Measurements from ENCODE around the gene AHCYL2. TPM values are rescaled to one million over a fixed set of nuclear protein-coding genes. Genes with fewer than 3 reads are reported as not detected.

Gene AHCYL2
- total RNA-seq, 1 donor from 2014 or later, result 10.7 TPM

DNA sequence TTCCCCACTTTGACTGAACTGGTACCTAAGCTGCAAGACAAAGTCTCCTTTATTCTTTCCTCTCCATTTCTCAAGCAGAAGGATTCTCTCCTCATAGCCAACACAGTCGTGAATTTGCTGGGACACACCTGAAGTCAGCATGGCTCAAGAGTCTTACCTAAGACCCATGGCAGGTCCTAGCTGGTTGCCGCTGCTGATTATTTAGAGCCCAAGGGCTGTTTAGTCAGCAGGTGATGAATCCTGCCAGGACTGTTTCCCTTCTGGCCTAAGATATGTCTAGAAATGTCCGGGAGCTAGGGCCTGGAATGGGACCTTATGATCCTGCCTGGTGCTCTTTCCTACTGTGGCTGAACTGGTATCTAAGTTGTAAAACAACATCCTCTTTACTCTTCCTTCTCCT, 82.8 kb downstream of the AHCYL2 start:
- Mint-ChIP-seq H3K36me3 (ENCODE audit: low read depth) (peaks cover 3% of the 10 kb centered on the region), H3K27ac (no peak overlapping the region), H3K4me3 (no peak overlapping the region), H3K4me1 (no peaks in the 10 kb centered on the region), H3K9me3 (peaks cover 14% of the 10 kb centered on the region), H3K27me3 (no peaks in the 10 kb centered on the region)
- no peak for DNase-seq
- intact Hi-C loops (cut with micrococcal nuclease), result no loop called here

DNA sequence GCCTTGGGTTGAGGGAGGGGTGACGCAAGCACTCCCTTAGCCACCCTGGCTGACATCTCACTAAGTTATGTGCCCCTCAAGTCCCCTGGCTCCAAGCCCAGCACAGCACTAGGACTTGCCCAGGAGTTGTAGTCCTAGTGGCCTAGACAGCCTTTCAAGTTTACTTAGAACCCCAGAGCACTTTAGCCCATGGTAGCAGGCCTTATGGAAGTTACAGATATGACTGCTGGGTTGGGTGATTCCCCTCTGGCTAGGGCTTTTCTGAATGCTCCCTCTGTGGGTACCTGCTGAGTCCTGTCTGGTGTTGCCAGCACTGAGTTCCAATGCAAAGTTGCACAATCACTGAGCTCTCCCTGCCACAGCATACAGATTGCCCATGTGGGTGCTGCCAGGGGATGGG, 83.2 kb downstream of the AHCYL2 start:
- Mint-ChIP-seq H3K27ac (no peak overlapping the region), H3K4me1 (no peaks in the 10 kb centered on the region), H3K4me3 (no peak overlapping the region), H3K9me3 (peaks cover 14% of the 10 kb centered on the region), H3K27me3 (no peaks in the 10 kb centered on the region), H3K36me3 (ENCODE audit: low read depth) (peaks cover 3% of the 10 kb centered on the region)
- intact Hi-C loops (cut with micrococcal nuclease), result no loop called here
- DNase-seq, result no peak

DNA sequence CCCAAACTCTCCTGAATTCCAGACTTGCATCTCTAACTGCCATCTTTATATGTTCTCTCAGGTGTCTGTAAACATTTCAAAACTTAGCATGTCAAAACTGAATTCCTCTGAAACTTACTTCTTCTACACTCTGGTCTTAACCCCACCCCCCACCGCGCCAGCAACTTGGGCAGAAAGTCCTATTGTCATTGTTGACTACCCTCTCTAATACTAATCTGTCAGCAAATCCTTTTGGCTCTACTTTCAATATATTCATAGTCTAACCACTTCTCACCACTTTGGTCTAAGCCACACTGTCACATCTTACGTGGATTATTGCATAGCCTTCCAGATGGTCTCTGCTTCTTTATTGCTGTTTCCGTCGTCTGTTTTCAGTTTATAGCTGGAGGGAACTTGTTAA, 86.6 kb downstream of the AHCYL2 start:
- no peak overlapping the region for H3K4me3 Mint-ChIP-seq

DNA sequence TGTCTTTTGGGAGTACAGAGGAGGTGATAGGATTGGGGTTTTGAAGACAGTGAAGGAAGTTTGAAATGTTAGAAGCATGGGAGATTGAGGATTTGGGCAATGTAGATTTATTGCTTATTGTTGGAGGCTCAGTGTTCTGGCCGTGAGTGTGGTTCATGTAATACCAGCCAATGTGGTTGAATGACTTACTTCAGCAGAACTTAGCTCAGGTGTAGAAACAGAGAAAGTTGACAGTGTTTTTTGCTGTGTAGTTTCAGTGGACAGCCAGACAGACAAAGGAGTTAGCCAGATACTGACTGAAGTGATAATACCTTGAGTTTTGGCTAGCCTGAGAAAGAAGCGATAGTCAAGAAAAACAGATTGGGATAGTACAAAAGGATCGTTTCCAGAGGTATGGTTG, 88.5 kb downstream of the AHCYL2 start:
- no peaks in the 10 kb centered on the region for H3K9me3 Mint-ChIP-seq
- intact Hi-C loops (cut with micrococcal nuclease), result no loop called here
- H3K36me3 Mint-ChIP-seq (ENCODE audit: low read depth), result no peaks in the 10 kb centered on the region
- no peak overlapping the region for H3K4me3 Mint-ChIP-seq
- no peak for DNase-seq
- H3K27ac Mint-ChIP-seq, result no peak overlapping the region
- H3K4me1 Mint-ChIP-seq, result no peaks in the 10 kb centered on the region
- no peaks in the 10 kb centered on the region for H3K27me3 Mint-ChIP-seq

More for the DNA sequence above, 86.6 kb downstream of the AHCYL2 start:
- no peak for DNase-seq
- Mint-ChIP-seq H3K9me3 (no peaks in the 10 kb centered on the region), H3K4me1 (no peaks in the 10 kb centered on the region), H3K27ac (no peak overlapping the region), H3K27me3 (no peaks in the 10 kb centered on the region), H3K36me3 (ENCODE audit: low read depth) (no peaks in the 10 kb centered on the region)
- intact Hi-C loops (cut with micrococcal nuclease), result no loop called here

DNA sequence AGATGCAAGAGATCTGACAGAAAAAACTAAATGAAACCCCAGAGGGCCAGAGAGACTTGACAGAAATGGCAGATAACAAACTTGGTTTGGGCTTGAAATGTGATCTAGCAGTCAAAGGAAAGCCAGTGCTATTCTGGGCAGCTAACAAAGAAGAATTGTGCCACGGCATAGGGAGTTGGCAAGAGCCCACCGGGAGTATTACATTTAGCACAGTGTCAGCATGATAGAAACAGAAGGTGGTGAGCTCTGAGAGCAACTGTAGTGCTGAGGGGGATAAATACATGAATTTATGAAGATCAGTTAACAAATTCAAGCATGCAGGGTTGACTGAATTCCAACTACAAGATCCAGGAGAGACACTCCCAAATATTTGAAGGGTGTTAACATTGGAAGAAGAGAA, 91.1 kb downstream of the AHCYL2 start:
- no peak for DNase-seq
- Mint-ChIP-seq H3K27ac (no peak overlapping the region), H3K27me3 (no peaks in the 10 kb centered on the region), H3K36me3 (ENCODE audit: low read depth) (no peaks in the 10 kb centered on the region), H3K9me3 (no peaks in the 10 kb centered on the region), H3K4me1 (no peaks in the 10 kb centered on the region), H3K4me3 (no peak overlapping the region)
- intact Hi-C loops (cut with micrococcal nuclease), result no loop called here

DNA sequence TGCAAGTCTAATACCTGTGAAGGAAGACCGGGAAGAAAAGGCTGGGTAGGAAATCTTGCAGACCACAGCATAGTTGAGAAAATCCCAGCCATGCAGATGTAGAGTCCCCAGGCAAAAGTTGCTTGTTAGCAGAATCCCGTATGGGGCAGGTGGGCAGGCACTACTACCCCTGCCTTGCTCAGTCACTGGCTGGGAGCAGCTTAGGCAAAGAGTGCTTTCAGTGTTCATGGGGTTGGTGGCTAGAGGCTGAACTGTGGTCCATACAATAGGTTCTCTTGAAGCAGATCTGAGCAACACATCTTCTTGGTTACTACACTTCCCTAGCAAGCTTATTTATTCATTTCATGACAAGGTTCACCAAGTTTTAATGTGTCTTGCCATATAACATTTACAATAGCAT, 92.6 kb downstream of the AHCYL2 start:
- no peak overlapping the region for H3K27ac Mint-ChIP-seq
- H3K36me3 Mint-ChIP-seq (ENCODE audit: low read depth), result no peaks in the 10 kb centered on the region
- H3K4me3 Mint-ChIP-seq, result no peak overlapping the region
- H3K9me3 Mint-ChIP-seq, result no peaks in the 10 kb centered on the region
- no peaks in the 10 kb centered on the region for H3K4me1 Mint-ChIP-seq
- no peak for DNase-seq
- H3K27me3 Mint-ChIP-seq, result no peaks in the 10 kb centered on the region
- intact Hi-C loops (cut with micrococcal nuclease), result no loop called here

DNA sequence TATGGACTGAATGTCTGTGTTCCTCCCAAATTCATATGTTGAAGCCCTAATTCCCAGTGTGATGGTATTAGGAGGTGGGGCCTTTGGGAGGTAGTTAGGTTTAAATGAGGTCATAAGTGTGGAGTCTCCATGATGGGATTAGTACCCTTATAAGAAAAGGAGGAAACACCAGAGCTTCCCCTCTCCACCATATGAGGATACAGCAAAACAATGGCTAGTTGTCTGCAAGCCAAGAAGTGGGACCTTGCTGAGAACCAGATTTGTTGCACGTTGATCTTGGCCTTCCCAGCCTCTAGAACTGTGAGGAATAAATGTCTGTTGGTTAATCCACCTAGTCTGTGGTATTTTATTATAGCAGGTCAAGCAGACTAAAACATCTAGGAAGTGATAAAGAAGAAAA, 102.2 kb downstream of the AHCYL2 start:
- no peak for DNase-seq

DNA sequence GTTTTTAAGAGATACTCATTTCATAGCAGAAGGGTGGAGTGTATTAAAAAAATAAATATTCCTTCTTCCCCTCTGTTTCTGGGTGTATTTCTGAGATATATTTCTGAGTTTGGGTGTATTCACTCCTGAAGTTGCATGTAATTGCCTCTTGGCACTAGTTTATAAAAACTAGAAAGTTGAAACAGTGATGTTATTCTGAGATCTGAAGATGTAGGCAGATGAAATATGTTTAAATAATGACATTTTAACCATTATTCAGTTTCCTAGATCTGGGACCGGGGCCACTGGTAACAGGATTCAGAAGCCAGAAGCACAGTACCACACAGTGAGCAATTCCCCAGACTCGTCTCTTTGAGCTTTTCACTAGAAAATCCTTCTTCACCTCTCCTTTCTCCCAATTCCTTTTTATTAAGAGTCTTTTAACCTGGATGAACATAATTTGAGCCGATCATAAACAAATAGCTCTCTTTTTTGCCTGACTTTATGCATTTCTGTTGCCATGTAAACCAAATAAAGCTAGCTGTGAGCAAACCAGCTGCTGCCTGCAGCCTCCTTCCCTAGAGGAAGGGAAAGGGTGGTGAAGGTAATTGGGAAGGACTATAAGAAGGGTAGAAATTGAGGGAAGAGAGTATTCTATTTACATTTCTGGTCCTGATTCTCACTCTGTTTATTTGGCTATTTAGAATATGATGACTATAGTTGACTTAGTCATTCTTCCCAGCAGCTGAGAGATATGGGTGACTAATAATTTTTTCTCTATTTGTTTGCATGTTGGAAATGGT, 107.6 kb downstream of the AHCYL2 start:
- no peak for DNase-seq
- no peaks in the 10 kb centered on the region for H3K36me3 Mint-ChIP-seq (ENCODE audit: low read depth)
- H3K4me3 Mint-ChIP-seq, result no peak overlapping the region
- H3K9me3 Mint-ChIP-seq, result no peaks in the 10 kb centered on the region
- intact Hi-C loops (cut with micrococcal nuclease), result no loop called here
- no peak overlapping the region for H3K27ac Mint-ChIP-seq
- no peaks in the 10 kb centered on the region for H3K27me3 Mint-ChIP-seq
- no peaks in the 10 kb centered on the region for H3K4me1 Mint-ChIP-seq

More for the DNA sequence above, 102.2 kb downstream of the AHCYL2 start:
- no peaks in the 10 kb centered on the region for H3K4me1 Mint-ChIP-seq
- H3K27me3 Mint-ChIP-seq, result no peaks in the 10 kb centered on the region
- intact Hi-C loops (cut with micrococcal nuclease), result no loop called here
- H3K36me3 Mint-ChIP-seq (ENCODE audit: low read depth), result peaks cover 9% of the 10 kb centered on the region
- peaks cover 12% of the 10 kb centered on the region for H3K9me3 Mint-ChIP-seq
- H3K4me3 Mint-ChIP-seq, result no peak overlapping the region
- no peak overlapping the region for H3K27ac Mint-ChIP-seq

DNA sequence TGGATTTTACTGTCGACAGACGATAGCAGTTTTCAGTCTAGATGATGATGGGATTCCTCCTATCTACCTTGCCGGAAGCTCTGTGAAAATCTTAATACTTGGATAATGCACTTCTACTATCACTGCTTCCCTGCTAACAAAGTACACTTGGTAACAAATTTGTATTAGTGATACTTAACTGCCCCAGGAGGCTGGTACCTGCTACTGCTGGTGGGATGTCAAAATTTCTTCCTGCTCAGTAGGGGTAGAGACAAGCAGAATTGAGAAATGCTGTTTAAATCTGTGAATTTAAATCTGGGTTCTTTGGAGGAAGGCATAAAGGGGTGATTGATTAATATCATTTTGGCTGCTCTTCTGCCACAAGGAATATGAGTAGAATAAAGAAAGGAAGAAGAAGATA, 109.6 kb downstream of the AHCYL2 start:
- Mint-ChIP-seq H3K27ac (no peak overlapping the region), H3K9me3 (no peaks in the 10 kb centered on the region), H3K4me1 (no peaks in the 10 kb centered on the region), H3K4me3 (no peak overlapping the region), H3K36me3 (ENCODE audit: low read depth) (no peaks in the 10 kb centered on the region), H3K27me3 (no peaks in the 10 kb centered on the region)
- intact Hi-C loops (cut with micrococcal nuclease), result no loop called here
- DNase-seq, result no peak

DNA sequence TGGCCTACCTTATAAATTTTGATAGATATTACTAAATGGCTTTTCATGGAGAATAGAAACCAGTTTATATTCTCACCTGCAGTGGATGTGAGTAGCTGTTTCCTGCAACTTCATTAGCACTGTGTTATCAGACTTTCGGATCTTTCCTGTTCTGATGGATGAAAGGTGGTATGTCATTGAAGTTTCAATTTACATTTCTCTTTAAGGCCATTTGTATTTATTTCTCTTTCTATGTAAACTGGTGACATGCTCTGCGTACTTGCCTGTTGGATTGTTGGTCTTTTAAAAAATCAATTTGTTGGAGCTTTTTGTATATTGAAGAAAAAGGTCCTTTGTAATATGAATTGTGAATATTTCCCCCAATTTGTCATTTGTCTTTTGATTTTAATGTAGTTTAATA, 113.6 kb downstream of the AHCYL2 start:
- no peak for DNase-seq
- Mint-ChIP-seq H3K4me3 (no peak overlapping the region), H3K27ac (no peak overlapping the region), H3K4me1 (peaks cover 16% of the 10 kb centered on the region), H3K9me3 (no peaks in the 10 kb centered on the region), H3K27me3 (no peaks in the 10 kb centered on the region), H3K36me3 (ENCODE audit: low read depth) (no peaks in the 10 kb centered on the region)
- intact Hi-C loops (cut with micrococcal nuclease), result no loop called here

DNA sequence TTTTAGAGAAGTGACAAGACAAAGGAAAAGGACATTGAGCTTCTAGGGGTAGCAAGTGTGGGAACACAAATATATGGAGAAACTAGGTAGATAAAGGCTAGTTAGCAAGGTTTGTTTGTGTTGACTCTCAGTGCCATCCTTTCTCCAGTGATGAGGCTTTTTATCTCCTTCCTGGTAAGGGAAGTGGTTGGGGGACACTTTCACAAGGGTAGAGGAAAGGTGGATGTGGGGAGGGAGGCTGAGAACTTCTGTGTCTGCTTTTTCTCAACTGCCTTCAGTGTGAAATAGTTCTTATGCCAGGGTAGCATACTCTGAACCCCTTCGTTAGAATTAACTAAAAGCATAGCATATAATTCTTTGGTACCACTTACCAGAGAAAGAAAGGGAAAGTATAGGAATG, 116.4 kb downstream of the AHCYL2 start:
- no peak overlapping the region for H3K4me3 Mint-ChIP-seq
- intact Hi-C loops (cut with micrococcal nuclease), result loop anchor here (5.0 kb wide), 1 partner anchor 271 kb away; the partner anchor contains the start of gene NRF1
- H3K9me3 Mint-ChIP-seq, result no peaks in the 10 kb centered on the region
- peaks cover 37% of the 10 kb centered on the region for H3K4me1 Mint-ChIP-seq
- H3K27ac Mint-ChIP-seq, result no peak overlapping the region
- H3K27me3 Mint-ChIP-seq, result no peaks in the 10 kb centered on the region
- peak; percentile 58 for DNase-seq
- H3K36me3 Mint-ChIP-seq (ENCODE audit: low read depth), result peaks cover 2% of the 10 kb centered on the region

DNA sequence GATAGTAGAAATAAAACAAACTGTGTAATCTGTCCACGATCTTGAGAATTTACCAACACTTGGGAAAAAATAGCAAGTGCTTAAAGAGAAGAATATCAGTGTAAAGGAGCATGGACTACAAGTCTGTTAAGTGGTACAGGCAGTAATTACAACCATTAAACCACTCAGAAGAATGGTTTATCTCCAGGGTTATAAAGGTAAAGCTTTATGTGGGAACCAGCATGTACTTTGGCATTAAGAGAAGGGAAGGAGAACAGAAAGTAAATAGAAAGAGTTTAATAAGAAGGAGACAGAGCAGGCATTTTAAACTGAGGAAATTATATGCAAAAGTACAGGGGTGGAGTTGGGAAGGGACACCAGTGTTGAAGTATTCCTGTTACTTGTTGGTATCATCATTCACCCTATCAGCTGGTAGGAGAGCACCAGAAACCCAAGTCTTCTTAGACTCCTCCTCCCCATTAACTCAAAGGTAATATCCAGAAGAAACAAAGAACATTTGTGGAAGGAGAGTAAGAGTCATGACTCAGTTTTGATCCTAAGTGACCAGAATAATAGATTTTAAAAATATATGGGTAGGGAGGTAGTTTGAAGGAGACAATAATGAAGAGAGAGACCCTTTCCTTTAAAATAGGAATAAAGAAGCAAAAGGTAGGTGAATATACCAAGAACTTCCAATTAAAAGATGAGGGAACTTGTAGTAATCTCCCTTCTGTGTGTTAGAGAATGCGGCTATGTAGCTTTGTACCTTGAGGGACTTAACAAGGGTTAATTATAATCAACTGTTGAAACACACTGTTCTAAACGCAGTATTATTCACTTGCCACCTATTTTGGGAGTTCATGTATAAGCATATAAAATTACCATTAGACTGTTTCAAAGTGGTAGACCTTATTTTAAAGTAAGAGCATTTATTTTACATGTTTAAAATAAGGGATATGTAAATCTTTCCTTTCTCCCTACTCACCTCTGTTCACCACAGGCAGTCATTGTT, 117.3 kb downstream of the AHCYL2 start:
- Mint-ChIP-seq H3K27ac (no peak overlapping the region), H3K4me3 (no peak overlapping the region), H3K9me3 (no peaks in the 10 kb centered on the region), H3K27me3 (no peaks in the 10 kb centered on the region), H3K4me1 (peaks cover 37% of the 10 kb centered on the region), H3K36me3 (ENCODE audit: low read depth) (peaks cover 2% of the 10 kb centered on the region)
- no peak for DNase-seq
- intact Hi-C loops (cut with micrococcal nuclease), result loop anchor here (2.0 to 5.0 kb wide), 2 partner anchors 270 to 293 kb away; partner anchors contain the start of gene NRF1

DNA sequence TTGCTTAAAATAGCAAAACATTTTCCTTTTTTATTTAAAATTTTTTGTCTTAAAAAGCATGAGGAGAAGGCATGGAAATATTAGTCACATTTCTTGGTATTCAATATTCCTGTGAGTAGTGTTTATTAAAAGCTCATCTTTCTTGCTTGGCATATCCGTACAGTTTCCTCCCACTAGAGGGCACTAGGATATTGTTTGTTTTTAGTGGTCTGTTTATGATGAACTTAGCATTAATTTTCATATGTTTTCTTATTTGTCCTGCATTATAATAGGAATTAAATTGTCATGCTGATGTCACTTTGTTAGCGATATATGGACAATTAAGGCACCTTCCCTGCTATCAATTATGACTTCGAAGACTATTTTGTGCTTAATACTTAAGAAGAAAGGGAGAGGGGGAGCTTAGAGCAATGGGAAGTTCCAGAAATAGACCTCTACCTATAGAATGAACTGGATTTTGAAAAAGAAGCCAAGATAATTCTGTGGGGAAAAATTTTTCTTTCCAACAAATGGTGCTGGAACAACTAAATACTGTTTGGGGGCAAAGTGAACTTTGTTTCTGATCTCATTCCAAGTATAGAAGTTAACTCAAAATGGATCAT, 118.4 kb downstream of the AHCYL2 start:
- peak; percentile 76 for DNase-seq
- Mint-ChIP-seq H3K4me3 (no peak overlapping the region), H3K9me3 (no peaks in the 10 kb centered on the region), H3K36me3 (ENCODE audit: low read depth) (peaks cover 2% of the 10 kb centered on the region), H3K27ac (no peak overlapping the region), H3K27me3 (no peaks in the 10 kb centered on the region), H3K4me1 (peaks cover 37% of the 10 kb centered on the region)
- intact Hi-C loops (cut with micrococcal nuclease), result loop anchor here (1.0 to 5.0 kb wide), 3 partner anchors 129 to 292 kb away; partner anchors contain the start of gene NRF1

DNA sequence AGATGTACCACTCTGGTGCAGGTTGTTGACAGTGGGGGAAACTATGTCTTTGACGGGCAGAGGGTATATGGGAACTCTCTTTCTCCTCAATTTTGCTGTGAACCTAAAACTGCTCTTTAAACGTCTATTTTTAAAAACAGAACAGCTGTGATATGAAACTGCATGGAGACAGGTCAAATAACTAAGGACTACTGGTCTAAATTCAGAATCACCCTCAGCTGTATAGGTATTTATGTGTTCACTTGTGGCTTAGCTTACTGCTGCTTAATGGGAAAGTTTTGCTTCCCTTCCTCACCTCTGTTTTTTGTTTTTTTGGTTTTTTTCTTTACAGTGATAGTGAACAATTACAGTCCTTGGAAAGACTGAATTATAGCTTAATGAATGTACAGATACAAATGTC, 122.5 kb downstream of the AHCYL2 start:
- peaks cover 27% of the 10 kb centered on the region for H3K4me1 Mint-ChIP-seq
- H3K4me3 Mint-ChIP-seq, result no peak overlapping the region
- no peak overlapping the region for H3K27ac Mint-ChIP-seq
- H3K9me3 Mint-ChIP-seq, result no peaks in the 10 kb centered on the region
- DNase-seq, result no peak
- H3K27me3 Mint-ChIP-seq, result no peaks in the 10 kb centered on the region
- H3K36me3 Mint-ChIP-seq (ENCODE audit: low read depth), result peaks cover 2% of the 10 kb centered on the region
- intact Hi-C loops (cut with micrococcal nuclease), result no loop called here

All from activated CD4-positive, alpha-beta T cell treated with anti-CD3 and anti-CD28 coated beads, Interleukin-2, amount 10 ng/mL, durations not matched to agents 24 days and 14 days (primary cell).